Adipose tissue (tissue), 3 donors: ENCODE results near the gene CD247. TPM values are rescaled to one million over a fixed set of nuclear protein-coding genes. Genes with fewer than 3 reads are reported as not detected.

Experiments
- H3K27ac ChIP-seq: one replicate; pipeline ENCODE4 v1.5.1; 2013; ENCODE audit warnings: low read depth, low read length
- WGBS, 3 donors: extraction: QIAGEN DNeasy Blood & Tissue Kit; methylation state at CpG; one replicate each; pipeline ENCODE4 v1.1.7; 2013; 5-methylcytosine and 5-hydroxymethylcytosine counted together
- polyA plus RNA-seq, 3 donors: library from polyadenylated mRNA; stranded (reverse); fragments of 200-250 nt; gene quantifications; one replicate each; pipeline ENCODE4 v1.2.3, GENCODE V29; 2013
- donor health status: healthy with polysubstance abuse.
- donor health status: Bipolar disorder and iron deficiency.
- donor health status: healthy.

Gene CD247
- polyA plus RNA-seq, 3 donors, result 0.79 to 1.7 (median 0.98) TPM

GRCh38 chr1:167454304-167454893 is 63.9 kb downstream of the CD247 start:
- H3K27ac ChIP-seq, result no peak overlapping the region
- 27 to 28% (median 27%) methylated on average over 19 of the region's 19 CpGs for WGBS, 3 donors

- 41 to 88% (median 78%) methylated on average over 6 of the region's 6 CpGs for WGBS, 3 donors
- no peak overlapping the region for H3K27ac ChIP-seq
These were observed 65.2 kb downstream of the CD247 start for GRCh38 chr1:167453123-167453522.

- WGBS, 3 donors, result 82 to 91% (median 89%) methylated on average over 8 of the region's 8 CpGs
- H3K27ac ChIP-seq, result no peak overlapping the region
These were observed 65.8 kb downstream of the CD247 start for GRCh38 chr1:167452483-167452882.

- 83 to 95% (median 88%) methylated on average over 5 of the region's 5 CpGs for WGBS, 3 donors
- no peak overlapping the region for H3K27ac ChIP-seq
These were observed 67.5 kb downstream of the CD247 start for GRCh38 chr1:167450843-167451242.

- no peak overlapping the region for H3K27ac ChIP-seq
- WGBS, 3 donors, result 42 to 44% (median 43%) methylated on average over 10 of the region's 10 CpGs
These were observed 70.7 kb downstream of the CD247 start for GRCh38 chr1:167447521-167448136.

- 59 to 72% (median 66%) methylated on average over 3 of the region's 3 CpGs for WGBS, 3 donors
- no peak overlapping the region for H3K27ac ChIP-seq
These were observed 71.4 kb downstream of the CD247 start for GRCh38 chr1:167446966-167447365.

- WGBS, 3 donors, result 85 to 86% (median 86%) methylated on average over 5 of the region's 5 CpGs
- H3K27ac ChIP-seq, result no peak overlapping the region
These were observed 74.6 kb downstream of the CD247 start for GRCh38 chr1:167443757-167444156.

- H3K27ac ChIP-seq, result no peak overlapping the region
- WGBS, 3 donors, result 83 to 93% (median 89%) methylated on average over 9 of the region's 9 CpGs
These were observed 75.3 kb downstream of the CD247 start for GRCh38 chr1:167442854-167443565.

GRCh38 chr1:167442142-167442848 is 76.0 kb downstream of the CD247 start:
- 48 to 53% (median 52%) methylated on average over 12 of the region's 12 CpGs for WGBS, 3 donors
- H3K27ac ChIP-seq, result no peak overlapping the region

- 95 to 98% (median 98%) methylated on average over 3 of the region's 3 CpGs for WGBS, 3 donors
These were observed 77.1 kb downstream of the CD247 start for GRCh38 chr1:167441222-167441621.

GRCh38 chr1:167440776-167441175 is 77.6 kb downstream of the CD247 start:
- WGBS, 3 donors, result 91 to 96% (median 96%) methylated on average over 8 of the region's 8 CpGs
- H3K27ac ChIP-seq, result no peak overlapping the region

More at GRCh38 chr1:167441222-167441621, 77.1 kb downstream of the CD247 start:
- H3K27ac ChIP-seq, result no peak overlapping the region

GRCh38 chr1:167440345-167440744 is 78.0 kb downstream of the CD247 start:
- WGBS, 3 donors, result 93 to 97% (median 96%) methylated on average over 4 of the region's 4 CpGs
- H3K27ac ChIP-seq, result no peak overlapping the region

GRCh38 chr1:167439301-167439988 is 78.9 kb downstream of the CD247 start:
- 6 to 10% (median 8%) methylated on average over 49 of the region's 49 CpGs for WGBS, 3 donors

GRCh38 chr1:167438171-167439138 is 79.9 kb downstream of the CD247 start:
- 62 to 84% (median 69%) methylated on average over 17 of the region's 17 CpGs for WGBS, 3 donors

More at GRCh38 chr1:167439301-167439988, 78.9 kb downstream of the CD247 start:
- no peak overlapping the region for H3K27ac ChIP-seq

GRCh38 chr1:167435484-167435883 is 82.8 kb downstream of the CD247 start:
- no peak overlapping the region for H3K27ac ChIP-seq
- WGBS, 3 donors, result 89 to 92% (median 92%) methylated on average over 4 of the region's 4 CpGs

More at GRCh38 chr1:167438171-167439138, 79.9 kb downstream of the CD247 start:
- H3K27ac ChIP-seq, result no peak overlapping the region

- no peak overlapping the region for H3K27ac ChIP-seq
- WGBS, 3 donors, result 84 to 92% (median 86%) methylated on average over 6 of the region's 6 CpGs
These were observed 84.0 kb downstream of the CD247 start for GRCh38 chr1:167434306-167434705.

- H3K27ac ChIP-seq, result no peak overlapping the region
- 90 to 94% (median 91%) methylated on average over 6 of the region's 6 CpGs for WGBS, 3 donors
These were observed 84.4 kb downstream of the CD247 start for GRCh38 chr1:167433884-167434283.
